SHP77 treated with DMSO at 0.1 percent for 48 hours (cell line): ENCODE measurements around the gene TRMU.

Experiments
- DNase-seq: peaks from one replicate; lab custom pipeline; 2025; lab: John Stamatoyannopoulos, UW

TRMU gene

GRCh38 chr22:46355996-46356471 lies 20.5 kb downstream of the TRMU start:
- no peak for DNase-seq

- no peak for DNase-seq
These were observed 21.3 kb downstream of the TRMU start for GRCh38 chr22:46356496-46357480.

- DNase-seq = no peak
These were observed 22.4 kb downstream of the TRMU start for GRCh38 chr22:46357711-46358520.

- no peak for DNase-seq
These were observed 23.3 kb downstream of the TRMU start for GRCh38 chr22:46358766-46359165.

- no peak for DNase-seq
These were observed 23.8 kb downstream of the TRMU start for GRCh38 chr22:46359362-46359761.

GRCh38 chr22:46360097-46360496 lies 24.6 kb downstream of the TRMU start:
- no peak for DNase-seq

GRCh38 chr22:46360891-46361290 lies 25.4 kb downstream of the TRMU start:
- no peak for DNase-seq

- DNase-seq = peak; percentile 67
These were observed 26.3 kb downstream of the TRMU start for GRCh38 chr22:46361826-46362202.

GRCh38 chr22:46362203-46362933 lies 26.9 kb downstream of the TRMU start:
- peak; percentile 89 for DNase-seq

- no peak for DNase-seq
These were observed 27.5 kb downstream of the TRMU start for GRCh38 chr22:46362934-46363515.

- DNase-seq = no peak
These were observed 28.3 kb downstream of the TRMU start for GRCh38 chr22:46363611-46364321.

GRCh38 chr22:46364341-46365165 lies 29.0 kb downstream of the TRMU start:
- no peak for DNase-seq

GRCh38 chr22:46365166-46365624 lies 29.7 kb downstream of the TRMU start:
- no peak for DNase-seq

- DNase-seq = no peak
These were observed 30.8 kb downstream of the TRMU start for GRCh38 chr22:46366327-46366731.

GRCh38 chr22:46366801-46367706 lies 31.5 kb downstream of the TRMU start:
- no peak for DNase-seq

- DNase-seq = peak; percentile 77
These were observed 32.2 kb downstream of the TRMU start for GRCh38 chr22:46367707-46368191.

- DNase-seq = no peak
These were observed 32.9 kb downstream of the TRMU start for GRCh38 chr22:46368422-46368821.

- no peak for DNase-seq
These were observed 33.6 kb downstream of the TRMU start for GRCh38 chr22:46368871-46369715.
